K562 (cell line): ENCODE results near the gene OR52I1. TPM values are rescaled to one million over a fixed set of nuclear protein-coding genes. Genes with fewer than 3 reads are reported as not detected.

ENCODE experiments used
- CBFA2T2 ChIP-seq: fragments of 450-650 bp; conservative IDR thresholded peaks from 2 replicates; pipeline ENCODE4 v1.6.1; 2017; ENCODE audit warnings: mild to moderate bottlenecking
- CHD2 ChIP-seq: IDR thresholded peaks from 2 replicates; pipeline ENCODE4 v1.6.1; 2011; ENCODE audit warnings: low read depth, low read length
- CREM ChIP-seq: IDR thresholded peaks from 2 replicates; pipeline ENCODE4 v1.6.1; 2014; ENCODE audit warnings: antibody characterized with exemption, low read depth
- CTBP1 ChIP-seq: fragments of 450-650 bp; IDR thresholded peaks from 2 replicates; pipeline ENCODE4 v1.6.1; 2016; ENCODE audit warnings: borderline replicate concordance
- E2F8 ChIP-seq: fragments of 450-650 bp; IDR thresholded peaks from 2 replicates; pipeline ENCODE4 v1.7.1; 2018; ENCODE audit warnings: mild to moderate bottlenecking, low read depth; ENCODE audit not compliant: partially characterized antibody
- ELF1 ChIP-seq: fragments of 200-800 bp; sonication (Bioruptor generic); IDR thresholded peaks from 2 replicates; pipeline ENCODE4 v1.6.1; 2016; ENCODE audit warnings: missing genetic modification characterization, missing compliant biosample characterization
- ETV6 ChIP-seq, 3 experiments: fragments of 150-350 bp in 1 of 3; sonication (generic) in 1 of 3; formaldehyde crosslinking in 1 of 3; IDR thresholded peaks; 2 replicates each; pipeline versions ENCODE4 v1.6.1 to v1.8.0; 2014 to 2022; ENCODE audit warnings: borderline replicate concordance in 2 of 3, low read depth in 2 of 3, antibody characterized with exemption in 1 of 3, low read length in 1 of 3, mild to moderate bottlenecking in 1 of 3, missing genetic modification reagents in 1 of 3
- HMGN3 ChIP-seq: IDR thresholded peaks from 2 replicates; pipeline ENCODE4 v1.6.1; 2011; ENCODE audit warnings: borderline replicate concordance, low read depth, mild to moderate bottlenecking, mixed read lengths, low read length; ENCODE audit not compliant: insufficient read length; ENCODE audit errors: extremely low read depth
- MYNN ChIP-seq, 2 experiments: sonication (generic); formaldehyde crosslinking in 1 of 2; IDR thresholded peaks; 2 replicates each; pipeline versions ENCODE4 v1.5.0 to v1.6.1; 2016 to 2020; ENCODE audit warnings: antibody characterized with exemption in 1 of 2, missing genetic modification reagents in 1 of 2
- NRF1 ChIP-seq, 2 experiments: fragments of 450-650 bp; IDR thresholded peaks in 1 of 2; conservative IDR thresholded peaks in 1 of 2; 2 replicates each; pipeline ENCODE4 v1.6.1; 2014; ENCODE audit warnings: mild to moderate bottlenecking in 2 of 2
- PKNOX1 ChIP-seq: fragments of 450-650 bp; IDR thresholded peaks from 2 replicates; pipeline ENCODE4 v1.6.1; 2016
- SP2 ChIP-seq: IDR thresholded peaks from 2 replicates; pipeline ENCODE4 v1.6.1; 2011; ENCODE audit warnings: mild to moderate bottlenecking, low read depth, low read length, moderate library complexity; ENCODE audit not compliant: poor library complexity, severe bottlenecking; ENCODE audit errors: extremely low read depth
- TSC22D4 ChIP-seq: fragments of 450-650 bp; IDR thresholded peaks from 2 replicates; pipeline ENCODE4 v1.6.1; 2016; ENCODE audit warnings: missing genetic modification characterization, missing biosample characterization, control low read depth
- VEZF1 ChIP-seq: fragments of 200-800 bp; sonication (Bioruptor generic); IDR thresholded peaks from 2 replicates; pipeline ENCODE4 v1.6.1; 2017; ENCODE audit warnings: missing genetic modification characterization, missing compliant biosample characterization
- ZC3H11A ChIP-seq: IDR thresholded peaks from 2 replicates; pipeline ENCODE4 v1.6.1; 2012; ENCODE audit warnings: low read depth, low read length, improper control_type of control experiment
- ZFX ChIP-seq: sonication (generic); formaldehyde crosslinking; IDR thresholded peaks from 2 replicates; pipeline ENCODE4 v1.8.0; 2022; ENCODE audit warnings: mild to moderate bottlenecking, missing genetic modification reagents, moderate library complexity
- ZNF121 ChIP-seq: sonication (generic); formaldehyde crosslinking; conservative IDR thresholded peaks from 2 replicates; pipeline ENCODE4 v1.8.0; 2022; ENCODE audit warnings: missing genetic modification reagents
- ZNF232 ChIP-seq: sonication (generic); formaldehyde crosslinking; IDR thresholded peaks from 2 replicates; pipeline ENCODE4 v1.8.0; 2022; ENCODE audit warnings: mild to moderate bottlenecking, missing genetic modification reagents
- ZNF511 ChIP-seq: sonication (generic); formaldehyde crosslinking; IDR thresholded peaks from 2 replicates; pipeline ENCODE4 v1.8.0; 2022; ENCODE audit warnings: mild to moderate bottlenecking, missing genetic modification reagents
- ZNF699 ChIP-seq: fragments of 250-450 bp; sonication (Bioruptor Pico); IDR thresholded peaks from 2 replicates; pipeline ENCODE4 v1.8.0; 2021; ENCODE audit warnings: mild to moderate bottlenecking, moderate library complexity; ENCODE audit not compliant: insufficient replicate concordance
- polyA plus RNA-seq, 8 experiments: library from polyadenylated mRNA; depleted of rRNA in 4 of 8; stranded (reverse) in 5 of 8; unstranded in 3 of 8; fragments of >200 nt; fragmentation: Nextera tagmentation in 2 of 8; fragmentation: Illumina TruSeq in 1 of 8; extraction: Ambion mirVana in 2 of 8; extraction: Trizol in 1 of 8; gene quantifications; 2 replicates each; pipeline versions ENCODE4 v1.2.1 to v1.2.3, GENCODE V29; 2011 to 2014; ENCODE audit warnings: inconsistent platforms in 1 of 8, missing spikeins in 1 of 8
- total RNA-seq, 7 experiments: library from RNA; depleted of rRNA in 6 of 7; stranded (reverse); fragments of >200 nt in 6 of 7; fragmentation: Illumina TruSeq in 2 of 7; extraction: Trizol in 2 of 7; gene quantifications; 2 replicates each; pipeline versions ENCODE4 v1.2.1 to v1.2.3, GENCODE V29; 2011 to 2021; ENCODE audit warnings: low replicate concordance in 1 of 7

The OR52I1 gene
- total and polyA plus RNA-seq, 9 of the 15 experiments (the other 6 are each of a cell fraction or from before 2014, with no cell fraction given) = not detected

DNA sequence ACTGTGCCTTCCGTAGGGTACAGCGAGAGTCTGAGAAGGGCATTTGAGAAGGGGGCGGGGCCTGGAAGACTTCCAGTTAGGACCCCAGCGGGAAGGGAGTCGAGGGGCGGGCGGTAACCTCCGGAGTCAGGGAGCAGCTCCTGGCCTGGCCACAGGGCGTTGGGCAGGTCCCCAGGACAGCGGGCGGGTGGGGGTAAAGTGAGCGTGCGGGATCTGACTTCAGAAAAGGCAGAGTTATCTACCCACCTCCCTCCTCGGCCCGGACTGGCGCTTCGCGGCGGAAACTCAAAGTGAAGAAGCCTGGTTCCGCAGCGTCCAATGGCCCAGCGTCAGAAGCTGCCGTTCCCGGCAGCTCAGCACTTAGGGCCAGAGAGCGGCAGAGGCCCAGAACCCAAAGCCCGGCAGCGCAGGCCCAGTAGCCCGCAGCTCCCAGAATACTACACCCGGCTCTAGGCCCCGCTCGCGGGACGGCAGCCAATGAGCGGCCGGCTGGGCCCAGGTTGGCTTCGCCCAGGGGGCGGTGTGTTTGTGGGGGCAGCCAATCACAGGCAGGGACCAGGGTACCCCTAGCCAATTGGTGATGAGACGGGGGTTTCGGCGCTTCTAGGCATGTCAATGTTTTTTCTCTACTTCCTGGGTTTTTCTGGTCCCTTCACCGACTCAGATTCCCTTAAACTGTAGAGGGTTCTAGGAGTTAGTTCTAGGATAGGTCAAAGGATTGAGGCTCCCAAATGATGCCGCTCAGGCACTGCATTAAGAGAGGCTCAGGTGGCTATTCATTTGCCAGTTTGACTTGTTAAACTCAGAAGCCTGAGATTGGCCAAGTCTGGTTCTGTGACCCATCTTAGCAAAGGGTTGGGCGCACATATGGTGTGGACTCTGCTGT, 14.2 kb downstream of the OR52I1 start, which contains the start of gene TRIM68 (continued):
- TF ChIP-seq E2F8 (no peak), HMGN3 (peak; percentile 71), ZC3H11A (no peak), VEZF1 (CRISPR knock-in tag) (no peak; the same call in 1 of the 2 replicates), CHD2 (peak; percentile 74), SP2 (peak; percentile 76), ETV6 (IDR thresholded peaks at IDR 0.05; ENCODE audit: borderline replicate concordance in 1 of 2, low read depth in 2 of 2, low read length in 1 of 2) (no peak), ETV6 (CRISPR knock-in tag; IDR thresholded peaks at IDR 0.05; ENCODE audit: borderline replicate concordance) (no peak), ZNF699 (no peak), TSC22D4 (tag) (no peak), NRF1 (conservative IDR thresholded peaks at IDR 0.05 in 1 of 2, IDR thresholded peaks at IDR 0.05 in 1 of 2) (peak; percentile 91 to 92), CREM (0 out of 2 replicates have a peak, but pooled peaks have one; percentile 25), MYNN (IDR thresholded peaks at IDR 0.05) (0 out of 2 replicates have a peak, but pooled peaks have one; percentile 38), MYNN (CRISPR knock-in tag; IDR thresholded peaks at IDR 0.05) (no peak), ZNF232 (CRISPR knock-in tag) (0 out of 2 replicates have a peak, but pooled peaks have one; percentile 76), CBFA2T2 (no peak), ZFX (peak; percentile 97), PKNOX1 (peak; percentile 76), ZNF511 (CRISPR knock-in tag) (peak; percentile 51; the same call in 1 of the 2 replicates), ZNF121 (CRISPR knock-in tag) (no peak), CTBP1 (0 out of 2 replicates have a peak, but pooled peaks have one; percentile 39), ELF1 (peak; percentile 82)
